Measurements from ENCODE around the gene SETD6. TPM values are rescaled to one million over a fixed set of nuclear protein-coding genes. Genes with fewer than 3 reads are reported as not detected.

The SETD6 gene
- total and polyA plus RNA-seq, 3 donors from 2014 or later: 21.6 to 77.5 (median 71.2) TPM

- no peak for DNase-seq
- no peaks in the 10 kb centered on the region for H3K36me3 ChIP-seq (ENCODE audit: low read depth, missing control alignments)
- 83 to 93% methylated on average over 10 of the region's 10 CpGs for WGBS, 2 donors
- TF ChIP-seq CTCF (IDR thresholded peaks at IDR 0.05) (no peak), POLR2A (IDR thresholded peaks at IDR 0.05) (no peak)
- intact Hi-C loops (cut with DNase I; ENCODE audit: low total_unique reads): no loop called here
- H3K4me1 ChIP-seq: peaks cover 10% of the 10 kb centered on the region
- no peaks in the 10 kb centered on the region for H3K9me3 ChIP-seq
- H3K27me3 ChIP-seq: no peaks in the 10 kb centered on the region
- no peak overlapping the region for H3K27ac ChIP-seq
- H3K4me3 ChIP-seq: no peak overlapping the region
Measured at GRCh38 chr16:58537124-58537906, 22.0 kb downstream of the SETD6 start.

- no peak for TF ChIP-seq POLR2A (IDR thresholded peaks at IDR 0.05)
- no peak for TF ChIP-seq CTCF (IDR thresholded peaks at IDR 0.05)
- no peaks in the 10 kb centered on the region for H3K36me3 ChIP-seq (ENCODE audit: low read depth, missing control alignments)
- H3K27me3 ChIP-seq: no peaks in the 10 kb centered on the region
- H3K4me1 ChIP-seq: no peaks in the 10 kb centered on the region
- H3K27ac ChIP-seq: no peak overlapping the region
- intact Hi-C loops (cut with DNase I; ENCODE audit: low total_unique reads): no loop called here
- WGBS, 2 donors: 69 to 80% methylated on average over 2 of the region's 2 CpGs
- no peak for DNase-seq
- no peak overlapping the region for H3K4me3 ChIP-seq
- H3K9me3 ChIP-seq: no peaks in the 10 kb centered on the region
Measured at GRCh38 chr16:58541711-58542110, 26.4 kb downstream of the SETD6 start.

- Histone ChIP-seq H3K4me3 (no peak overlapping the region), H3K9me3 (no peaks in the 10 kb centered on the region), H3K27me3 (no peaks in the 10 kb centered on the region), H3K36me3 (ENCODE audit: low read depth, missing control alignments) (no peaks in the 10 kb centered on the region), H3K27ac (no peak overlapping the region), H3K4me1 (no peaks in the 10 kb centered on the region)
- no peak for DNase-seq
- intact Hi-C loops (cut with DNase I; ENCODE audit: low total_unique reads): no loop called here
- 82 to 90% methylated on average over 1 of the region's 1 CpG for WGBS, 2 donors
- TF ChIP-seq POLR2A (IDR thresholded peaks at IDR 0.05): no peak
- no peak for TF ChIP-seq CTCF (IDR thresholded peaks at IDR 0.05)
Measured at GRCh38 chr16:58542291-58542690, 27.0 kb downstream of the SETD6 start.

GRCh38 chr16:58543685-58544084 is 28.4 kb downstream of the SETD6 start:
- no peaks in the 10 kb centered on the region for H3K9me3 ChIP-seq
- 92 to 98% methylated on average over 8 of the region's 8 CpGs for WGBS, 2 donors
- TF ChIP-seq CTCF (IDR thresholded peaks at IDR 0.05) (no peak), POLR2A (IDR thresholded peaks at IDR 0.05) (no peak)
- no peak overlapping the region for H3K4me3 ChIP-seq
- no peak for DNase-seq
- no peaks in the 10 kb centered on the region for H3K36me3 ChIP-seq (ENCODE audit: low read depth, missing control alignments)
- no peaks in the 10 kb centered on the region for H3K4me1 ChIP-seq
- no peaks in the 10 kb centered on the region for H3K27me3 ChIP-seq
- no peak overlapping the region for H3K27ac ChIP-seq
- intact Hi-C loops (cut with DNase I; ENCODE audit: low total_unique reads): no loop called here

GRCh38 chr16:58548378-58548777 is 33.1 kb downstream of the SETD6 start:
- no peak overlapping the region for H3K27ac ChIP-seq
- H3K36me3 ChIP-seq (ENCODE audit: low read depth, missing control alignments): no peaks in the 10 kb centered on the region
- WGBS, 2 donors: 50 to 70% methylated on average over 2 of the region's 2 CpGs
- H3K4me3 ChIP-seq: no peak overlapping the region
- H3K27me3 ChIP-seq: no peaks in the 10 kb centered on the region
- no peaks in the 10 kb centered on the region for H3K9me3 ChIP-seq
- H3K4me1 ChIP-seq: no peaks in the 10 kb centered on the region
- DNase-seq: no peak
- TF ChIP-seq POLR2A (IDR thresholded peaks at IDR 0.05): no peak
- TF ChIP-seq CTCF (IDR thresholded peaks at IDR 0.05): no peak
- intact Hi-C loops (cut with DNase I; ENCODE audit: low total_unique reads): no loop called here

Data from testis (tissue), 3 donors.